Measurements from ENCODE around the gene TP53BP1.
A peak's percentile ranks its signal among the peaks of the same experiment; 100 is the strongest.

The TP53BP1 gene

GRCh38 chr15:43517354-43518196 lies 24.6 kb upstream of the TP53BP1 start, which contains the start of gene MAP1A:
MAP1A (plus strand) TSS chr15:43517608; CDS start chr15:43521474, 3,866 bp downstream.
- no peak for DNase-seq

GRCh38 chr15:43516801-43517353 lies 23.9 kb upstream of the TP53BP1 start:
- no peak for DNase-seq

GRCh38 chr15:43516185-43516584 lies 23.2 kb upstream of the TP53BP1 start:
- no peak for DNase-seq

- no peak for DNase-seq
Measured at GRCh38 chr15:43515741-43516140, 22.8 kb upstream of the TP53BP1 start.

- DNase-seq: no peak
Measured at GRCh38 chr15:43514241-43515057, 21.5 kb upstream of the TP53BP1 start.

GRCh38 chr15:43513550-43513949 lies 20.6 kb upstream of the TP53BP1 start:
- DNase-seq: no peak

- peak; percentile 32 for DNase-seq
Measured at GRCh38 chr15:43511012-43511885, 18.3 kb upstream of the TP53BP1 start.

- peak; percentile 97 for DNase-seq
Measured at GRCh38 chr15:43510200-43511011, 17.4 kb upstream of the TP53BP1 start.

GRCh38 chr15:43509660-43510199 lies 16.8 kb upstream of the TP53BP1 start:
- DNase-seq: no peak

- no peak for DNase-seq
Measured at GRCh38 chr15:43508991-43509659, 16.2 kb upstream of the TP53BP1 start.

- no peak for DNase-seq
Measured at GRCh38 chr15:43508421-43508820, 15.5 kb upstream of the TP53BP1 start.

- no peak for DNase-seq
Measured at GRCh38 chr15:43505738-43506137, 12.8 kb upstream of the TP53BP1 start.

- DNase-seq: no peak
Measured at GRCh38 chr15:43499635-43500034, 6.7 kb upstream of the TP53BP1 start.

GRCh38 chr15:43498990-43499389 lies 6.0 kb upstream of the TP53BP1 start:
- no peak for DNase-seq

- no peak for DNase-seq
Measured at GRCh38 chr15:43493703-43494472, 932 bp upstream of the TP53BP1 start.

- DNase-seq: no peak
Measured at GRCh38 chr15:43492266-43492665, 690 bp downstream of the TP53BP1 start.

- no peak for DNase-seq
Measured at GRCh38 chr15:43489191-43489590, 3.8 kb downstream of the TP53BP1 start.

GRCh38 chr15:43488790-43489189 lies 4.2 kb downstream of the TP53BP1 start:
- no peak for DNase-seq

GRCh38 chr15:43487271-43487895 lies 5.6 kb downstream of the TP53BP1 start:
- DNase-seq: no peak

Measured in stimulated activated CD4-positive, alpha-beta T cell treated with anti-CD3 and anti-CD28 coated beads, Interleukin-1b, Interleukin-23, amount 100 ng/mL, for 48 hours (primary cell).